Fibroblast of villous mesenchyme (primary cell): ENCODE results near the gene ABHD12B. TPM values are rescaled to one million over a fixed set of nuclear protein-coding genes. Genes with fewer than 3 reads are reported as not detected.
"Not testable (repeated sequence)": the region's sequence is repeated elsewhere in the genome, so short reads cannot be mapped to it uniquely, and the experiment has no call there.

ENCODE experiments used
- DNase-seq: peaks from one replicate; pipeline ENCODE4 v3.0.0-alpha.2; 2010; ENCODE audit warnings: low read depth
- H3K4me3 ChIP-seq: 2 replicates; pipeline ENCODE4 v1.5.1; 2011; ENCODE audit warnings: low read depth, mild to moderate bottlenecking, low read length
- CTCF ChIP-seq: IDR thresholded peaks from 2 replicates; pipeline ENCODE4 v1.5.1; 2012; ENCODE audit warnings: low read depth, mild to moderate bottlenecking, low read length; ENCODE audit not compliant: insufficient read depth
- total RNA-seq: library from RNA; depleted of rRNA; stranded (reverse); fragments of >200 nt; gene quantifications from 2 replicates; pipeline ENCODE4 v1.2.3, GENCODE V29; 2012

The ABHD12B gene
- total RNA-seq, 1 donor, result not detected

- DNase-seq, result no peak
- TF ChIP-seq CTCF, result no peak
- no peak overlapping the region for H3K4me3 ChIP-seq
These were observed 38.9 kb downstream of the ABHD12B start for GRCh38 chr14:50910495-50911420.

- DNase-seq, result no peak
- TF ChIP-seq CTCF, result no peak
These were observed 45.6 kb downstream of the ABHD12B start for GRCh38 chr14:50917449-50917848.

GRCh38 chr14:50919524-50919923, 47.7 kb downstream of the ABHD12B start:
- not testable (repeated sequence) for H3K4me3 ChIP-seq, DNase-seq

More at GRCh38 chr14:50917449-50917848, 45.6 kb downstream of the ABHD12B start:
- no peak overlapping the region for H3K4me3 ChIP-seq

- TF ChIP-seq CTCF, result no peak
- DNase-seq, result peak; percentile 87
- H3K4me3 ChIP-seq, result no peak overlapping the region
These were observed 48.8 kb downstream of the ABHD12B start for GRCh38 chr14:50920482-50921230.

- no peak overlapping the region for H3K4me3 ChIP-seq
- DNase-seq, result no peak
- TF ChIP-seq CTCF, result no peak
These were observed 51.0 kb downstream of the ABHD12B start for GRCh38 chr14:50922803-50923202.

- no peak for TF ChIP-seq CTCF
- DNase-seq, result no peak
These were observed 52.4 kb downstream of the ABHD12B start for GRCh38 chr14:50924236-50924635.

GRCh38 chr14:50924843-50925242, 53.0 kb downstream of the ABHD12B start:
- no peak for DNase-seq
- TF ChIP-seq CTCF, result no peak
- H3K4me3 ChIP-seq, result no peak overlapping the region

More at GRCh38 chr14:50924236-50924635, 52.4 kb downstream of the ABHD12B start:
- H3K4me3 ChIP-seq, result no peak overlapping the region
